Measurements from ENCODE around the gene TMEM233. TPM values are rescaled to one million over a fixed set of nuclear protein-coding genes. Genes with fewer than 3 reads are reported as not detected.

TMEM233 gene
- total and polyA plus RNA-seq, 9 of the 15 experiments (the other 6 are each of a cell fraction or from before 2014, with no cell fraction given), result 0.04 to 0.17 (median 0.07) TPM; not detected in 2

DNA sequence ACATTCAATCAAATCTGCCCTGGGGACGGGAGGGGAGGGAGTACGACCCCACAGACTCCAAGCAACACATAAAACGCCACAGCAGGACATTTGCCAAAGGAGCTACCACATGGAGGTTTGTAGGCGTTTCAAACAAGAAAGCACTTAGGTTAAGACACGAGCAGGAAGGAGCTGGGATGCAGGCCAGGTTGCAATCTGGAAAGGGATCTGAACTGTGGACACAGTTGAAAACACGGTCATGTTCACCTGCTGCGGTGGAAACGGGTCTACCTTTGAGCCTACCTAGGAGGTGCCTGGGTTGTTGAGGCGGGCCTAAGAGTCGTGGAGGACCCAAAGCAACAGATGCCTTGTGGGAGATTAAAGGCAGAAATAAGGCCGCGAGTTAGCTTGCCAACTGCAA lies 92.8 kb downstream of the TMEM233 start (continued):
- TF ChIP-seq, protein P1, sequence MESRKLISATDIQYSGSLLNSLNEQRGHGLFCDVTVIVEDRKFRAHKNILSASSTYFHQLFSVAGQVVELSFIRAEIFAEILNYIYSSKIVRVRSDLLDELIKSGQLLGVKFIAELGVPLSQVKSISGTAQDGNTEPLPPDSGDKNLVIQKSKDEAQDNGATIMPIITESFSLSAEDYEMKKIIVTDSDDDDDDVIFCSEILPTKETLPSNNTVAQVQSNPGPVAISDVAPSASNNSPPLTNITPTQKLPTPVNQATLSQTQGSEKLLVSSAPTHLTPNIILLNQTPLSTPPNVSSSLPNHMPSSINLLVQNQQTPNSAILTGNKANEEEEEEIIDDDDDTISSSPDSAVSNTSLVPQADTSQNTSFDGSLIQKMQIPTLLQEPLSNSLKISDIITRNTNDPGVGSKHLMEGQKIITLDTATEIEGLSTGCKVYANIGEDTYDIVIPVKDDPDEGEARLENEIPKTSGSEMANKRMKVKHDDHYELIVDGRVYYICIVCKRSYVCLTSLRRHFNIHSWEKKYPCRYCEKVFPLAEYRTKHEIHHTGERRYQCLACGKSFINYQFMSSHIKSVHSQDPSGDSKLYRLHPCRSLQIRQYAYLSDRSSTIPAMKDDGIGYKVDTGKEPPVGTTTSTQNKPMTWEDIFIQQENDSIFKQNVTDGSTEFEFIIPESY (CRISPR knock-in tag; IDR thresholded peaks at IDR 0.05), result no peak
- TF ChIP-seq MYNN (IDR thresholded peaks at IDR 0.05), result no peak
- TF ChIP-seq MYNN (CRISPR knock-in tag; IDR thresholded peaks at IDR 0.05), result no peak
- TF ChIP-seq GATAD2A (IDR thresholded peaks at IDR 0.05), result no peak
- no peak for TF ChIP-seq ZC3H8 (IDR thresholded peaks at IDR 0.05)
- TF ChIP-seq SREBF2 (CRISPR knock-in tag; IDR thresholded peaks at IDR 0.05), result no peak

DNA sequence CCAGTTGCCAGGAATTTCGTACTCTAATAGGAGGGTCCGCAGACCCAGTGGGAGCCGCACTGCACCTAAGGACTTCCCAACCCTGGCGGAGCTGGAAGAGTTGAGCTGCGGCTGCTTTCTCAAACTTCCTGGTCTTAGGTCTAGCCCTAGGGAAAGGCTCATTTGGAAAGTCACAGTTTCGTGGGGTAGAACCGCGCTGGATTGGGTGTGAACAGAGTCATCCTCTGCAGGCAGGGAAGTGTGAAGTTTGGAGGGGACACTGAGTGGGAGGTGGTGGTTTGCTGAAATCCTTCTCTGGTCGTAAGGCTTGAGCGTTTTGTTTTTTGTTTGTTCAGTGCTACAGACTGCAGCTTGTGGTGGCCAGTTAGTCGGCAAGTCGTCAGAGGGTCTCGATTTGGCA lies 93.2 kb downstream of the TMEM233 start:
- WGBS (ENCODE audit: insufficient coverage, low coverage, missing lambda C conversion rate), result 91% methylated on average over 13 of the region's 13 CpGs
- Histone ChIP-seq H3K4me1 (replicated peaks in 1 of 2; ENCODE audit: control insufficient read depth in 2 of 2, insufficient read depth in 2 of 2, low read length in 2 of 2) (peaks cover 0 to 3% of the 10 kb centered on the region in 2 experiments; a peak in 3 of 5 replicates), H3K27me3 (ENCODE audit: control insufficient read depth in 2 of 2, insufficient read depth in 2 of 2, low read length in 2 of 2) (no peaks in the 10 kb centered on the region), H3K27ac (ENCODE audit: extremely low read depth, low read depth, low read length) (no peak overlapping the region), H3K9me3 (replicated peaks; ENCODE audit: control insufficient read depth, insufficient read depth, low read depth, low read length) (no peaks in the 10 kb centered on the region), H3K9me1 (ENCODE audit: control insufficient read depth, insufficient read depth, low read length) (no peaks in the 10 kb centered on the region), H2AFZ (ENCODE audit: low read depth, low read length) (no peak overlapping the region), H3K79me2 (ENCODE audit: control insufficient read depth, insufficient read depth, low read length) (no peaks in the 10 kb centered on the region), H3K4me3 (no peak overlapping the region), H3K36me3 (ENCODE audit: control insufficient read depth, insufficient read depth, low read length) (peaks cover 42% of the 10 kb centered on the region), H3K9ac (ENCODE audit: insufficient read depth in 1 of 2, low read depth in 2 of 2, low read length in 2 of 2) (no peak overlapping the region), H3K4me2 (ENCODE audit: insufficient read depth, low read length) (no peak overlapping the region), H4K20me1 (replicated peaks; ENCODE audit: control insufficient read depth, insufficient read depth, low read length) (no peaks in the 10 kb centered on the region)
- intact Hi-C loops (cut with micrococcal nuclease), result no loop called here
- in situ Hi-C loops (cut with MboI), result no loop called here
- no TSS peak for BruUV-seq (replicated peaks)
- CTCF ChIA-PET (ENCODE audit: low intra/inter-chr PET ratio), result no interaction called here
- POLR2A ChIA-PET, result interaction anchor here (1.2 to 2.0 kb wide), 5 partner anchors 8 to 15 kb away, joined by 3 to 6 read pairs (median 5); no protein-coding TSS in a partner anchor
- no peak for FAIRE-seq
- no peak for DNase-seq (ENCODE audit: extremely low read depth in 1 of 4, low spot score in 3 of 4)
- no peak for ATAC-seq
- TF ChIP-seq ETV5 (CRISPR knock-in tag; IDR thresholded peaks at IDR 0.05; ENCODE audit: low read depth) (no peak), ZNF239 (CRISPR knock-in tag; IDR thresholded peaks at IDR 0.05) (no peak), ILK (tag; IDR thresholded peaks at IDR 0.05; ENCODE audit: borderline replicate concordance, low read depth) (no peak), ERF (CRISPR knock-in tag; IDR thresholded peaks at IDR 0.05) (no peak), IFI16 (CRISPR knock-in tag; IDR thresholded peaks at IDR 0.05) (no peak), NCOA2 (IDR thresholded peaks at IDR 0.05; ENCODE audit: partially characterized antibody in 2 of 2) (no peak)
- TF ChIP-seq, protein P2, sequence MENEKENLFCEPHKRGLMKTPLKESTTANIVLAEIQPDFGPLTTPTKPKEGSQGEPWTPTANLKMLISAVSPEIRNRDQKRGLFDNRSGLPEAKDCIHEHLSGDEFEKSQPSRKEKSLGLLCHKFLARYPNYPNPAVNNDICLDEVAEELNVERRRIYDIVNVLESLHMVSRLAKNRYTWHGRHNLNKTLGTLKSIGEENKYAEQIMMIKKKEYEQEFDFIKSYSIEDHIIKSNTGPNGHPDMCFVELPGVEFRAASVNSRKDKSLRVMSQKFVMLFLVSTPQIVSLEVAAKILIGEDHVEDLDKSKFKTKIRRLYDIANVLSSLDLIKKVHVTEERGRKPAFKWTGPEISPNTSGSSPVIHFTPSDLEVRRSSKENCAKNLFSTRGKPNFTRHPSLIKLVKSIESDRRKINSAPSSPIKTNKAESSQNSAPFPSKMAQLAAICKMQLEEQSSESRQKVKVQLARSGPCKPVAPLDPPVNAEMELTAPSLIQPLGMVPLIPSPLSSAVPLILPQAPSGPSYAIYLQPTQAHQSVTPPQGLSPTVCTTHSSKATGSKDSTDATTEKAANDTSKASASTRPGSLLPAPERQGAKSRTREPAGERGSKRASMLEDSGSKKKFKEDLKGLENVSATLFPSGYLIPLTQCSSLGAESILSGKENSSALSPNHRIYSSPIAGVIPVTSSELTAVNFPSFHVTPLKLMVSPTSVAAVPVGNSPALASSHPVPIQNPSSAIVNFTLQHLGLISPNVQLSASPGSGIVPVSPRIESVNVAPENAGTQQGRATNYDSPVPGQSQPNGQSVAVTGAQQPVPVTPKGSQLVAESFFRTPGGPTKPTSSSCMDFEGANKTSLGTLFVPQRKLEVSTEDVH (IDR thresholded peaks at IDR 0.05; ENCODE audit: low read depth, partially characterized antibody), result no peak
- TF ChIP-seq, protein P3, sequence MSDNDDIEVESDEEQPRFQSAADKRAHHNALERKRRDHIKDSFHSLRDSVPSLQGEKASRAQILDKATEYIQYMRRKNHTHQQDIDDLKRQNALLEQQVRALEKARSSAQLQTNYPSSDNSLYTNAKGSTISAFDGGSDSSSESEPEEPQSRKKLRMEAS (CRISPR knock-in tag; IDR thresholded peaks at IDR 0.05), result no peak

Measured in K562 (cell line).